ENCODE measurements around the gene NEBL. TPM values are rescaled to one million over a fixed set of nuclear protein-coding genes. Genes with fewer than 3 reads are reported as not detected.
"Not testable (repeated sequence)": the region's sequence is repeated elsewhere in the genome, so short reads cannot be mapped to it uniquely, and the experiment has no call there.

NEBL gene
- total RNA-seq (under 1 TPM; 0.11 to 0.15 TPM), polyA plus RNA-seq (not detected)

- H3K9me3 ChIP-seq (ENCODE audit: low read length): no peaks in the 10 kb centered on the region
- H3K4me1 ChIP-seq (ENCODE audit: insufficient read depth, low read length): no peaks in the 10 kb centered on the region
- no peaks in the 10 kb centered on the region for H3K27me3 ChIP-seq (ENCODE audit: insufficient read depth, low read length, poor library complexity, severe bottlenecking)
- Mint-ChIP-seq H3K36me3 (no peaks in the 10 kb centered on the region), H3K9me3 (peaks cover 0 to 1% (median 0%) of the 10 kb centered on the region in 5 donors), H3K27me3 (no peaks in the 10 kb centered on the region), H3K27ac (no peak within 1 kb of the TSS), H3K4me1 (no peaks in the 10 kb centered on the region), H3K4me3 (no peak within 1 kb of the TSS)
- no peaks in the 10 kb centered on the region for H3K36me3 ChIP-seq (ENCODE audit: insufficient read depth, low read length)
- POLR2A ChIA-PET: no interaction called here
- no peak within 1 kb of the TSS for H3K4me3 ChIP-seq (ENCODE audit: low read length)
- no peak for DNase-seq
- CTCF ChIA-PET: no interaction called here
- H3K27ac ChIP-seq (ENCODE audit: low read depth, low read length): no peak within 1 kb of the TSS
These were observed at the start of gene NEBL for GRCh38 chr10:20897146-20897825. Gene NEBL, minus strand, starts transcription at chr10:20897311. Its CDS starts 106 bp downstream, at chr10:20897205.

DNA sequence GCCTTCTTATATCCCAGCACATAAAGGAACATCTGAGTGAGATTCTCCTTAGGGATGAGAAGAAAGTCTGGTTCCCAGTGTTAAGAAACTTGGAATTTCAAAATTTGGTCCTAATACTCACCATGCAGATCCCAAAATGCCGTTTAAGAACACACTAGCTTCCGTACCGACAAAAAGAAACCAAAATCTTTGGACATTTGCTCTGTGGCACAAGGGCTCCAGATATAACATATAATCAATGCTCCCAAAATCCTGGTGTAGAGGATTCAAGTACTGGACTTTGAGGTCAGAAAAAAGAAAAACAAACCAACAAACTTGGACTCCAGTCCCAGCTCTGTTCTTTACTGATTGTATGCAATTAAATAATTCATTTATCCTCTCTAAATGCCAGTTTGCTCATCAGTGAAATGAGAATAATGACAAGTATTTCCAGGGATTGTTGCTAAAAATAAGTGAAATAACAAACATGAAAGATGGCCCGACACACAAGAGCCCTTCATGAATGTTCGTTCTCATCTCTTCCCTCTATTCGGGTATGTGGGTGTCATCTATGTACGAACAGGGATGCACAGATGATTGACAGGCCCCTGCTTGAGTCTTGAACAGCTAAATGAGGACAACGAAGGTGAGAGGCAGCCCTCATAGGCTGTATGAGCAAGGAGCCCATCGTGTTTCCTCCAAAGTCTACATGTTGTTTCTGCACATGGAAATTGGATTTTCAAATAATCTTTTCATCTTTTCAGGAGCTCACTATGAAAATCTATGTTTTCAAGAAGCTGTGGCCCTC is 48.6 kb upstream of the NEBL start:
- no peaks in the 10 kb centered on the region for H3K36me3 ChIP-seq (ENCODE audit: insufficient read depth, low read length)
- Mint-ChIP-seq H3K27ac (no peak overlapping the region), H3K4me3 (no peak overlapping the region), H3K27me3 (no peaks in the 10 kb centered on the region), H3K36me3 (no peaks in the 10 kb centered on the region), H3K9me3 (peaks cover 0 to 2% (median 0%) of the 10 kb centered on the region in 5 donors), H3K4me1 (no peaks in the 10 kb centered on the region)
- H3K4me1 ChIP-seq (ENCODE audit: insufficient read depth, low read length): no peaks in the 10 kb centered on the region
- no peak overlapping the region for H3K4me3 ChIP-seq (ENCODE audit: low read length)
- H3K27me3 ChIP-seq (ENCODE audit: insufficient read depth, low read length, poor library complexity, severe bottlenecking): no peaks in the 10 kb centered on the region
- no peak overlapping the region for H3K27ac ChIP-seq (ENCODE audit: low read depth, low read length)
- no peak for DNase-seq
- ChIA-PET CTCF (no interaction called here), POLR2A (no interaction called here)
- H3K9me3 ChIP-seq (ENCODE audit: low read length): no peaks in the 10 kb centered on the region

DNA sequence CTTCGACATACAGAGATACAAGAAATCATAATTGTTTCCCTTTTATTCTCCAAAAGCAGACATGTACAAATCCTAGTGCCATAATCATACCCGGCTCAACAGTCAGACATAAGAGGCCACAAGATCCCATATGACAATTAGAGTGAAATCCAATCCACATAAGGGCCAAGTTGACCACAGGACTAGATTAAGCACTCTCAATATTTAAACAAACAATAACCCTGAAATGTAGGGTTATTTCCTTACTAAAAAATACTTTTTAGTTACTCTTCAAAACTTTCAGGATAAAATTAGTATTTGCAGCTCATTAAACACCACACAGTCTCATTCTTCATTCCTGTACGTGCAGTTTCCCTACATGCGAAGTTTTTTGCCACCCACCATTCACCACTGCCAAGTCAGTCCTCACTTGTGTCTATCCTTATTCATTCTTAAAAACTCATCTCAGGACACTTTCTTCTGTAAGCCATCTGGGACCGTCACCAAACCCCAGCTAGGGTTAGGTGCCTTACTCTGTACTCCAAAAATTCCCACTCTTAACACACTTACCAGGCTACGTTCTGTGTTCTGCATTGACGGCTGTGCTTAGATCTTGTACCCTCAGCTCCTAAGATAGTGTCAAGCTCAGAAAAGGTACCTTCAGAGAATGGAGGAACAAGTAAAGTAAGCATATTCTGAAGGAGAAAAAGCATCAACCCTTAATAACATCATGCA is 47.8 kb upstream of the NEBL start:
- Mint-ChIP-seq H3K4me1 (no peaks in the 10 kb centered on the region), H3K36me3 (no peaks in the 10 kb centered on the region), H3K4me3 (no peak overlapping the region), H3K27ac (no peak overlapping the region), H3K9me3 (peaks cover 0 to 2% (median 0%) of the 10 kb centered on the region in 5 donors), H3K27me3 (no peaks in the 10 kb centered on the region)
- no peak for DNase-seq
- H3K27me3 ChIP-seq (ENCODE audit: insufficient read depth, low read length, poor library complexity, severe bottlenecking): no peaks in the 10 kb centered on the region
- H3K27ac ChIP-seq (ENCODE audit: low read depth, low read length): no peak overlapping the region
- ChIA-PET POLR2A (no interaction called here), CTCF (no interaction called here)
- no peaks in the 10 kb centered on the region for H3K4me1 ChIP-seq (ENCODE audit: insufficient read depth, low read length)
- H3K36me3 ChIP-seq (ENCODE audit: insufficient read depth, low read length): no peaks in the 10 kb centered on the region
- no peaks in the 10 kb centered on the region for H3K9me3 ChIP-seq (ENCODE audit: low read length)
- no peak overlapping the region for H3K4me3 ChIP-seq (ENCODE audit: low read length)

DNA sequence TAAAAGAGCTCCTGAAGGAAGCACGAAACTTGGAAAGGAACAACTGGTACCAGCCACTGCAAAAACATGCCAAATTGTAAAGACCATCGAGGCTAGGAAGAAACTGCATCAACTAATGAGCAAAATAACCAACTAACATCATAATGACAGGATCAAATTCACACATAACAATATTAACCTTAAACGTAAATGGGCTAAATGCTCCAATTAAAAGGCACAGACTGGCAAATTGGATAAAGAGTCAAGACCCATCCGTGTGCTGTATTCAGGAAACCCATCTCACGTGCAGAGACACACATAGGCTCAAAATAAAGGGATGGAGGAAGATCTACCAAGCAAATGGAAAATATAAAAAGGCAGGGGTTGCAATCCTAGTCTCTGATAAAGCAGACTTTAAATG is 42.3 kb upstream of the NEBL start:
- POLR2A ChIA-PET; H3K9me3 ChIP-seq (ENCODE audit: low read length); H3K27ac ChIP-seq (ENCODE audit: low read depth, low read length); H3K4me3 ChIP-seq (ENCODE audit: low read length); H3K27me3 ChIP-seq (ENCODE audit: insufficient read depth, low read length, poor library complexity, severe bottlenecking); H3K4me3 Mint-ChIP-seq; H3K36me3 ChIP-seq (ENCODE audit: insufficient read depth, low read length); H3K27me3 Mint-ChIP-seq; H3K36me3 Mint-ChIP-seq; DNase-seq; CTCF ChIA-PET; H3K9me3 Mint-ChIP-seq; H3K27ac Mint-ChIP-seq; H3K4me1 ChIP-seq (ENCODE audit: insufficient read depth, low read length); H3K4me1 Mint-ChIP-seq: not testable (repeated sequence)

DNA sequence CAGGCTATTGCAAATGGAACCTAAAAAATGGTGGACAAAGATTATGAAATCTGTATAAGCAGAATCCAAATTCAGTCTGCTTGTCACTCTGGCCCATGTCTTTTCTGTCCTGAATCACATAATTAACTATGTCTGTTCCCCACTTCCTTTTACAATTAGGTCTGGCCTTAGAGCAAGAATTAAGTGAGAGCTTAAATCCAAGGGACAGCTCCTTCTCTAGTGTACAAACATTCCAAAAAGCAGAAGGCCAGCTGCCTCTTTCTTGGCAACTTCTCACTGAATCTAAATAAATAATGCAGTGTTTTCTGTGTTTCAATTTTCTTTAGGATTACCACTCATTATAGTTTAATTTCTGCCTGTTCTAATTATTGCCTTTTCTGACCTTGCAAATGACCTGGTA is 39.3 kb upstream of the NEBL start:
- H3K4me3 ChIP-seq (ENCODE audit: low read length): no peak overlapping the region
- H3K27ac ChIP-seq (ENCODE audit: low read depth, low read length): no peak overlapping the region
- Mint-ChIP-seq H3K4me1 (no peaks in the 10 kb centered on the region), H3K4me3 (no peak overlapping the region), H3K9me3 (peaks cover 3 to 8% (median 6%) of the 10 kb centered on the region in 5 donors), H3K27me3 (no peaks in the 10 kb centered on the region), H3K27ac (no peak overlapping the region), H3K36me3 (no peaks in the 10 kb centered on the region)
- no peaks in the 10 kb centered on the region for H3K9me3 ChIP-seq (ENCODE audit: low read length)
- no peaks in the 10 kb centered on the region for H3K4me1 ChIP-seq (ENCODE audit: insufficient read depth, low read length)
- ChIA-PET CTCF (no interaction called here), POLR2A (no interaction called here)
- H3K36me3 ChIP-seq (ENCODE audit: insufficient read depth, low read length): no peaks in the 10 kb centered on the region
- H3K27me3 ChIP-seq (ENCODE audit: insufficient read depth, low read length, poor library complexity, severe bottlenecking): no peaks in the 10 kb centered on the region
- no peak for DNase-seq

DNA sequence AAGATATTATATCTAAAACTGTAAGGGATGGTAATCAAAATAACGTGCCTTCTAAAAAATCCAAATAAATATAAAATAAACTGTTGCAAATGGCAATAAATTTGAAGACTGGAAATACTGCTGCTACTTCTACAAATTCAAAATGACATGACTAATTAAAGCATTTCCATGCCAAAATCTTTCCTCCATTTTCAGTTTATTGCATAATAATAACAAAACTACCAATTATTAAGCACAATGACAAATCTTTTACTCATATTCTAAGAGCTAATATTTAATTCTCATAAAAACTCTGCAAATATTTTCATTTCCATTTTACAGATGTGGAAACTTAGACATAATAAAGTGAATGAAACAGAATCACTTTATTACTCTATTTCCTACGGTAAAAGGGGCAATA is 38.8 kb upstream of the NEBL start:
- no peak overlapping the region for H3K4me3 ChIP-seq (ENCODE audit: low read length)
- no peak for DNase-seq
- no peaks in the 10 kb centered on the region for H3K4me1 ChIP-seq (ENCODE audit: insufficient read depth, low read length)
- Mint-ChIP-seq H3K36me3 (no peaks in the 10 kb centered on the region), H3K27ac (no peak overlapping the region), H3K4me3 (no peak overlapping the region), H3K4me1 (no peaks in the 10 kb centered on the region), H3K9me3 (peaks cover 3 to 8% (median 6%) of the 10 kb centered on the region in 5 donors), H3K27me3 (no peaks in the 10 kb centered on the region)
- H3K36me3 ChIP-seq (ENCODE audit: insufficient read depth, low read length): no peaks in the 10 kb centered on the region
- no peaks in the 10 kb centered on the region for H3K9me3 ChIP-seq (ENCODE audit: low read length)
- POLR2A ChIA-PET: no interaction called here
- no peak overlapping the region for H3K27ac ChIP-seq (ENCODE audit: low read depth, low read length)
- CTCF ChIA-PET: no interaction called here
- no peaks in the 10 kb centered on the region for H3K27me3 ChIP-seq (ENCODE audit: insufficient read depth, low read length, poor library complexity, severe bottlenecking)

DNA sequence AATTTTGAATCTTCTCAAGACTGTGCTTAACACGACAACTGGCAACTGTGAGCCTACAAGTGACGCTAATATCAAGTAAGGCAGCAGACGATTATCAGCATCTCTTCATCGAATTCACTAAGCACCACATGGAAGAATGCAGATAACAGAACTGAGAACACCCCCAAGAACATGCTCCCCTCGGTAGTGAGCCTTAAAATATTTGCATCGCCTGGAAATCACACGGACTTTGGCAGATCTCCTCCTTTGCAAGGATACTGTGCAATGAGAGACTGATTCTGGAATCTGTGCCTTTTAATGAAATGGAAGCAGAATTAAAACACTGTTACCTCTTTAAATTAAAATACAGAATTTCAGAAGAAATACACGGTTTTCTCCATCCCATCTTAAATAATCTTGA is 38.2 kb upstream of the NEBL start:
- H3K27ac ChIP-seq (ENCODE audit: low read depth, low read length): no peak overlapping the region
- ChIA-PET POLR2A (no interaction called here), CTCF (no interaction called here)
- H3K36me3 ChIP-seq (ENCODE audit: insufficient read depth, low read length): no peaks in the 10 kb centered on the region
- no peak for DNase-seq
- Mint-ChIP-seq H3K4me3 (no peak overlapping the region), H3K9me3 (peaks cover 3 to 8% (median 6%) of the 10 kb centered on the region in 5 donors), H3K4me1 (no peaks in the 10 kb centered on the region), H3K27me3 (no peaks in the 10 kb centered on the region), H3K36me3 (no peaks in the 10 kb centered on the region), H3K27ac (no peak overlapping the region)
- H3K4me3 ChIP-seq (ENCODE audit: low read length): no peak overlapping the region
- no peaks in the 10 kb centered on the region for H3K9me3 ChIP-seq (ENCODE audit: low read length)
- no peaks in the 10 kb centered on the region for H3K27me3 ChIP-seq (ENCODE audit: insufficient read depth, low read length, poor library complexity, severe bottlenecking)
- no peaks in the 10 kb centered on the region for H3K4me1 ChIP-seq (ENCODE audit: insufficient read depth, low read length)

- Histone ChIP-seq H3K27me3 (ENCODE audit: insufficient read depth, low read length, poor library complexity, severe bottlenecking) (no peaks in the 10 kb centered on the region), H3K4me1 (ENCODE audit: insufficient read depth, low read length) (no peaks in the 10 kb centered on the region), H3K9me3 (ENCODE audit: low read length) (no peaks in the 10 kb centered on the region), H3K4me3 (ENCODE audit: low read length) (no peak overlapping the region), H3K36me3 (ENCODE audit: insufficient read depth, low read length) (no peaks in the 10 kb centered on the region), H3K27ac (ENCODE audit: low read depth, low read length) (no peak overlapping the region)
- H3K4me3 Mint-ChIP-seq: no peak overlapping the region
- POLR2A ChIA-PET: no interaction called here
- no peak overlapping the region for H3K27ac Mint-ChIP-seq
- no peaks in the 10 kb centered on the region for H3K4me1 Mint-ChIP-seq
- H3K27me3 Mint-ChIP-seq: no peaks in the 10 kb centered on the region
- DNase-seq: no peak
- CTCF ChIA-PET: no interaction called here
- H3K9me3 Mint-ChIP-seq: peaks cover 0 to 7% (median 5%) of the 10 kb centered on the region in 5 donors
- H3K36me3 Mint-ChIP-seq: no peaks in the 10 kb centered on the region
These were observed 36.6 kb upstream of the NEBL start for GRCh38 chr10:20933705-20934104.
